Measurements from ENCODE around the gene MEPCE.

DNA sequence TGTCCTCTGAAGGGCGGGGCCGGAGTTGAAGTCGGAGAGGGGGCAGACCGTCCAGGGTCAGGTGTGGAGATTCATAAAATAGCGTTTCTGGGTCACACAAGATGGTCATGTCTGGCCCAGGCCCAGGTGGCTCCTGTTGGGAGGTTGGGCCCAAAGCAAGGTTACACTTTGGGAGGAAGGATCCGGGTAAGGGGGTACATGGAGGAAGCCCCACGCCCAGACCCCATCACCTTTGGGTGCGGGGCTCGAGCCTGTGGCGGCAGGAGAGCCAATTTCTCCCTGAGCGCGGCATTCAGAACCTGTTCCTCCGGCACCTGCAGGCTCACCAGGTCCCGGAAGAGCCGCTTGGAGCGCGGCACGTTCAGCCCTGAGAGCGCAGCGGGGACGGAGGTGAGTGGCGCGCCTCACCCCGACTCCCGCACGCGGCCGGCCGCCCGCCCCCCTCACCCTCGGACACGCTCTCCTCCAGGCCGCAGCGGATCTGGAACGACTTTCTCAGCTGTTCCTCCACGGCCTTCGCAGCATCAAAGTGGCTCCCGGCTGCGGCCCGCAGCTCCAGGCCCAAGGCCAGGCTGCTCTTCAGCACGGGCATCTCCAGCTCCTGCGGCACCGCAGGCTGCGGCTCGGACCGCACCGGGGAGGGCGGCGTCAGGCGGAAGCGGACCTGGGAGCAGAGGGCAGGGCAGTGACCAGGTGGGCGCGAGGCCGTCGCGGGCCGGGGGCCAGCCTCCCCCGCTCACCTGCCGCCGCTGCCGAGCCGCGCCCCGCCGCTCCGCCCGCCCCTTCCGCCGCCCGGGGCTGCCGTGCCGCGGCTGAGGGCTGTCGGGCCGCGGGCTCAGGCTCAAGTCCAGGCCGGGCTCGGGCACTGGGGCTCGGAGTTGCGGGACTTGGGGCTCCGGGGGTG lies 6.0 kb downstream of the MEPCE start:
- TF ChIP-seq, protein P1, sequence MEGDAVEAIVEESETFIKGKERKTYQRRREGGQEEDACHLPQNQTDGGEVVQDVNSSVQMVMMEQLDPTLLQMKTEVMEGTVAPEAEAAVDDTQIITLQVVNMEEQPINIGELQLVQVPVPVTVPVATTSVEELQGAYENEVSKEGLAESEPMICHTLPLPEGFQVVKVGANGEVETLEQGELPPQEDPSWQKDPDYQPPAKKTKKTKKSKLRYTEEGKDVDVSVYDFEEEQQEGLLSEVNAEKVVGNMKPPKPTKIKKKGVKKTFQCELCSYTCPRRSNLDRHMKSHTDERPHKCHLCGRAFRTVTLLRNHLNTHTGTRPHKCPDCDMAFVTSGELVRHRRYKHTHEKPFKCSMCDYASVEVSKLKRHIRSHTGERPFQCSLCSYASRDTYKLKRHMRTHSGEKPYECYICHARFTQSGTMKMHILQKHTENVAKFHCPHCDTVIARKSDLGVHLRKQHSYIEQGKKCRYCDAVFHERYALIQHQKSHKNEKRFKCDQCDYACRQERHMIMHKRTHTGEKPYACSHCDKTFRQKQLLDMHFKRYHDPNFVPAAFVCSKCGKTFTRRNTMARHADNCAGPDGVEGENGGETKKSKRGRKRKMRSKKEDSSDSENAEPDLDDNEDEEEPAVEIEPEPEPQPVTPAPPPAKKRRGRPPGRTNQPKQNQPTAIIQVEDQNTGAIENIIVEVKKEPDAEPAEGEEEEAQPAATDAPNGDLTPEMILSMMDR (IDR thresholded peaks at IDR 0.05): no peak
- peak in 2 of 3 donors; percentile 18 to 38 for TF ChIP-seq POLR2AphosphoS5 (IDR thresholded peaks at IDR 0.05)
- TF ChIP-seq POLR2A (IDR thresholded peaks at IDR 0.05): peak in 1 of 4 donors; percentile 36
- TF ChIP-seq EP300 (IDR thresholded peaks at IDR 0.05): no peak

Measured in stomach (tissue), 4 donors.